ENCODE measurements around the gene HAUS2. TPM values are rescaled to one million over a fixed set of nuclear protein-coding genes. Genes with fewer than 3 reads are reported as not detected.
A peak's percentile ranks its signal among the peaks of the same experiment; 100 is the strongest.

Gene HAUS2
- total RNA-seq (20.2 and 36.8 TPM in 2 replicates), polyA plus RNA-seq (9.6 and 15.1 TPM in 2 replicates)

- H3K79me2 ChIP-seq, result peaks cover 62% of the 10 kb centered on the region
- WGBS (ENCODE audit: low lambda C conversion rate, missing lambda C conversion rate), result 1% methylated on average over 70 of the region's 71 CpGs
- H3K36me3 ChIP-seq (replicated peaks; ENCODE audit: insufficient read depth, low read depth), result no peaks in the 10 kb centered on the region
- H3K9me3 ChIP-seq (ENCODE audit: low read depth), result no peaks in the 10 kb centered on the region
- peaks cover 12% of the 10 kb centered on the region for H3K4me1 ChIP-seq (ENCODE audit: insufficient read depth)
- TF ChIP-seq EZH2 (IDR thresholded peaks at IDR 0.05; ENCODE audit: borderline replicate concordance) (no peak), CTCF (IDR thresholded peaks at IDR 0.05; ENCODE audit: poor library complexity) (no peak), EZH2phosphoT487 (IDR thresholded peaks at IDR 0.05; ENCODE audit: low read depth, severe bottlenecking, unreplicated experiment) (no peak)
- H3K4me3 ChIP-seq, result peak within 1 kb of the TSS; percentile 88
- peak within 1 kb of the TSS; percentile 99 for H2AFZ ChIP-seq
- H4K20me1 ChIP-seq (ENCODE audit: insufficient read depth, poor library complexity, severe bottlenecking), result no peaks in the 10 kb centered on the region
- H3K27me3 ChIP-seq, result no peaks in the 10 kb centered on the region
- peak within 1 kb of the TSS; percentile 80 for H3K4me2 ChIP-seq
- H3K27ac ChIP-seq, result peak within 1 kb of the TSS; percentile 94
- peak; percentile 95 for DNase-seq (ENCODE audit: low spot score)
- H3K9me2 ChIP-seq (replicated peaks; ENCODE audit: insufficient read depth), result no peaks in the 10 kb centered on the region
Observed at GRCh38 chr15:42548249-42549031, at the start of gene HAUS2, which contains the start of gene LRRC57. Gene HAUS2 (plus strand): TSS chr15:42548838. CDS start chr15:42548873, 35 bp downstream. Gene LRRC57 (minus strand): TSS chr15:42548793. CDS start chr15:42548434, 359 bp downstream.

- Histone ChIP-seq H4K20me1 (ENCODE audit: insufficient read depth, poor library complexity, severe bottlenecking) (no peaks in the 10 kb centered on the region), H3K9me2 (replicated peaks; ENCODE audit: insufficient read depth) (no peaks in the 10 kb centered on the region), H3K36me3 (replicated peaks; ENCODE audit: insufficient read depth, low read depth) (no peaks in the 10 kb centered on the region), H3K4me1 (ENCODE audit: insufficient read depth) (peaks cover 20% of the 10 kb centered on the region), H3K9me3 (ENCODE audit: low read depth) (no peaks in the 10 kb centered on the region), H3K27ac (peak overlapping the region; percentile 73), H3K27me3 (no peaks in the 10 kb centered on the region), H3K4me3 (no peak overlapping the region), H3K79me2 (peaks cover 79% of the 10 kb centered on the region), H2AFZ (no peak overlapping the region), H3K4me2 (no peak overlapping the region)
- TF ChIP-seq EZH2 (IDR thresholded peaks at IDR 0.05; ENCODE audit: borderline replicate concordance) (no peak), CTCF (IDR thresholded peaks at IDR 0.05; ENCODE audit: poor library complexity) (no peak), EZH2phosphoT487 (IDR thresholded peaks at IDR 0.05; ENCODE audit: low read depth, severe bottlenecking, unreplicated experiment) (no peak)
- DNase-seq (ENCODE audit: low spot score), result no peak
- WGBS (ENCODE audit: low lambda C conversion rate, missing lambda C conversion rate), result 88% methylated on average over 12 of the region's 12 CpGs
Observed at GRCh38 chr15:42499858-42500609, 48.6 kb upstream of the HAUS2 start.

GRCh38 chr15:42502477-42502876 is 46.2 kb upstream of the HAUS2 start:
- Histone ChIP-seq H3K9me3 (ENCODE audit: low read depth) (no peaks in the 10 kb centered on the region), H3K4me1 (ENCODE audit: insufficient read depth) (peaks cover 20% of the 10 kb centered on the region), H3K9me2 (replicated peaks; ENCODE audit: insufficient read depth) (no peaks in the 10 kb centered on the region), H4K20me1 (ENCODE audit: insufficient read depth, poor library complexity, severe bottlenecking) (no peaks in the 10 kb centered on the region), H2AFZ (no peak overlapping the region), H3K79me2 (peaks cover 87% of the 10 kb centered on the region), H3K27me3 (no peaks in the 10 kb centered on the region), H3K36me3 (replicated peaks; ENCODE audit: insufficient read depth, low read depth) (no peaks in the 10 kb centered on the region), H3K4me2 (no peak overlapping the region), H3K4me3 (no peak overlapping the region), H3K27ac (no peak overlapping the region)
- TF ChIP-seq EZH2phosphoT487 (IDR thresholded peaks at IDR 0.05; ENCODE audit: low read depth, severe bottlenecking, unreplicated experiment), result no peak
- no peak for TF ChIP-seq EZH2 (IDR thresholded peaks at IDR 0.05; ENCODE audit: borderline replicate concordance)
- TF ChIP-seq CTCF (IDR thresholded peaks at IDR 0.05; ENCODE audit: poor library complexity), result no peak
- WGBS (ENCODE audit: low lambda C conversion rate, missing lambda C conversion rate), result 96% methylated on average over 4 of the region's 4 CpGs
- DNase-seq (ENCODE audit: low spot score), result no peak

Measured in hepatocyte (in vitro differentiated cells).